NCI-H2107 treated with DMSO at 0.1 percent for 48 hours (cell line): ENCODE data around the gene RXYLT1.
A peak's percentile ranks its signal among the peaks of the same experiment; 100 is the strongest.

Experiments used
- DNase-seq: peaks from one replicate; lab custom pipeline; 2025; ENCODE audit not compliant: unreplicated experiment; lab: John Stamatoyannopoulos, UW

The RXYLT1 gene

GRCh38 chr12:63802012-63802608, 22.4 kb downstream of the RXYLT1 start:
- DNase-seq, result peak; percentile 60

GRCh38 chr12:63804746-63805145, 25.0 kb downstream of the RXYLT1 start:
- DNase-seq, result no peak

- peak; percentile 92 for DNase-seq
Observed at GRCh38 chr12:63805704-63806672, 26.3 kb downstream of the RXYLT1 start.

- no peak for DNase-seq
Observed at GRCh38 chr12:63808631-63809030, 28.9 kb downstream of the RXYLT1 start.

GRCh38 chr12:63809566-63809965, 29.9 kb downstream of the RXYLT1 start:
- no peak for DNase-seq

GRCh38 chr12:63811334-63811733, 31.6 kb downstream of the RXYLT1 start:
- DNase-seq, result no peak

GRCh38 chr12:63811755-63812154, 32.0 kb downstream of the RXYLT1 start:
- no peak for DNase-seq

- no peak for DNase-seq
Observed at GRCh38 chr12:63814146-63814772, 34.5 kb downstream of the RXYLT1 start.

GRCh38 chr12:63815482-63815852, 35.8 kb downstream of the RXYLT1 start:
- no peak for DNase-seq

GRCh38 chr12:63816031-63816430, 36.3 kb downstream of the RXYLT1 start:
- no peak for DNase-seq

GRCh38 chr12:63820427-63820826, 40.7 kb downstream of the RXYLT1 start:
- no peak for DNase-seq

- DNase-seq, result no peak
Observed at GRCh38 chr12:63821781-63822251, 42.1 kb downstream of the RXYLT1 start.

- DNase-seq, result no peak
Observed at GRCh38 chr12:63822352-63822751, 42.6 kb downstream of the RXYLT1 start.

- no peak for DNase-seq
Observed at GRCh38 chr12:63823040-63823439, 43.3 kb downstream of the RXYLT1 start.

GRCh38 chr12:63826006-63826585, 46.4 kb downstream of the RXYLT1 start:
- peak; percentile 58 for DNase-seq

GRCh38 chr12:63828867-63829266, 49.2 kb downstream of the RXYLT1 start:
- no peak for DNase-seq

- no peak for DNase-seq
Observed at GRCh38 chr12:63836046-63836445, 56.3 kb downstream of the RXYLT1 start.

GRCh38 chr12:63836936-63837335, 57.2 kb downstream of the RXYLT1 start:
- no peak for DNase-seq

GRCh38 chr12:63838411-63838810, 58.7 kb downstream of the RXYLT1 start:
- no peak for DNase-seq

GRCh38 chr12:63841011-63841410, 61.3 kb downstream of the RXYLT1 start:
- no peak for DNase-seq

GRCh38 chr12:63841571-63841970, 61.9 kb downstream of the RXYLT1 start:
- DNase-seq, result no peak
